ENCODE data around the gene ASRGL1. TPM values are rescaled to one million over a fixed set of nuclear protein-coding genes. Genes with fewer than 3 reads are reported as not detected.

The ASRGL1 gene
- total RNA-seq, 1 experiment from 2014 or later, result 22.6 TPM

- DNase-seq, result peak; percentile 75 to 88
- no peaks in the 10 kb centered on the region for H3K27me3 ChIP-seq
- H3K9me3 ChIP-seq (replicated peaks), result no peaks in the 10 kb centered on the region
- H3K4me1 ChIP-seq, result peaks cover 13% of the 10 kb centered on the region
- no peaks in the 10 kb centered on the region for H3K36me3 ChIP-seq
- peak overlapping the region; percentile 35 for H3K4me3 ChIP-seq
- no peak overlapping the region for H3K27ac ChIP-seq
These were observed 57.7 kb downstream of the ASRGL1 start for GRCh38 chr11:62394825-62395538.

DNA sequence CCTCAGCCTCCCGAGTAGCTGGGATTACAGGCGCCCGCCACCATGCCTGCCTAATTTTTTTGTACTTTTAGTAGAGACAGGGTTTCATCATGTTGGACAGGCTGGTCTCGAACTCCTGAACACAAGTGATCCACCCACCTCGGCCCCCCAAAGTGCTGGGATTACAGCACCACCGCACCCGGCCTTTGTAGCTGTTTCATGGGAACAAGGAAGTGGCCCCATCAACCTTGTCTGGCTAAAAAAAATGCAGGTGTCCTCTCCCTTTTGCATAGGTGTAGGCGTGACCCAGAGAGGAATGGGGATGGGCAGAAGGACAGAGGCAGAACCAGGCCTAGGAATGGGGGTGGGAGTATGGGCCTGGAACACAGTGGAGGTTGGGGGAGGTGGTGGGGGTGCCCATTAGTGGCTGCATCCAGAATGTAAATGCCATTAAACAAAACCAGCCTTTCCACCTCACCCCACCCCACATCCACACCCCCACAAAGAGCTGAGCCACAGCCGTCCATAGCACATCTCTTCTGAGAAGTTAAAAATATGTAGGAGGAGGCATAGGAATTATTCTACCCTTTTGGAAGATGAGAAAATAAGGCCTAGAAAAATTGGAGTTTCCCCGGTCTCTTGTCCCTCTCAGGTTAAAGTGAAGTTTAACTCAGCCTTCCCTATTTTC is 58.8 kb downstream of the ASRGL1 start:
- H3K9me3 ChIP-seq (replicated peaks), result no peaks in the 10 kb centered on the region
- H3K36me3 ChIP-seq, result no peaks in the 10 kb centered on the region
- peaks cover 21% of the 10 kb centered on the region for H3K4me1 ChIP-seq
- H3K27me3 ChIP-seq, result no peaks in the 10 kb centered on the region
- no peak overlapping the region for H3K4me3 ChIP-seq
- no peak for DNase-seq
- H3K27ac ChIP-seq, result no peak overlapping the region

- no peaks in the 10 kb centered on the region for H3K9me3 ChIP-seq (replicated peaks)
- H3K27ac ChIP-seq, result peak overlapping the region; percentile 53
- H3K36me3 ChIP-seq, result no peaks in the 10 kb centered on the region
- peak; percentile 81 to 82 for DNase-seq
- no peaks in the 10 kb centered on the region for H3K27me3 ChIP-seq
- no peak overlapping the region for H3K4me3 ChIP-seq
- H3K4me1 ChIP-seq, result peaks cover 25% of the 10 kb centered on the region
These were observed 61.1 kb downstream of the ASRGL1 start for GRCh38 chr11:62398011-62398994.

GRCh38 chr11:62399172-62399877 is 62.1 kb downstream of the ASRGL1 start:
- Histone ChIP-seq H3K4me3 (no peak overlapping the region), H3K36me3 (no peaks in the 10 kb centered on the region), H3K9me3 (replicated peaks) (no peaks in the 10 kb centered on the region), H3K27me3 (no peaks in the 10 kb centered on the region), H3K27ac (no peak overlapping the region), H3K4me1 (peaks cover 25% of the 10 kb centered on the region)
- DNase-seq, result no peak

DNA sequence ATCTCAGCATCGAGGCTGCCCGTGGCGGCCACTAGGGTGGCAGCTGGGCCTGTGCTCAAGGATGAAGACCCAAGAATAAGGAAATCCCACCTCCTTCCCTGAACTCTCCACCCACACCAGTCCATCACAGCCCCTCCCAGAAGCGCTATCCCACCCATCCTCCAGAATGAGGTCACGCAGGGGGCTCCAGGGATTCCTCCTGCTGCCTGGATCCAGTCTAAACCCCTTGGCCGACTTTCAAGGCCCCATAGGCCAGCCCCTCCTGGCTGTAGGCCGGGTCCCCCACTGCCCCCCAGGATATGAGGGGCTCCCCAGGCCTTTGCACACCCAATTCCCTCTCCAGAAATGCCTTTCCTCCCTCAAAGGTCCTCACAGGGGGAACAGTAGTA is 62.6 kb downstream of the ASRGL1 start:
- H3K27me3 ChIP-seq, result no peaks in the 10 kb centered on the region
- H3K27ac ChIP-seq, result no peak overlapping the region
- H3K36me3 ChIP-seq, result no peaks in the 10 kb centered on the region
- H3K4me1 ChIP-seq, result peaks cover 25% of the 10 kb centered on the region
- DNase-seq, result no peak
- H3K9me3 ChIP-seq (replicated peaks), result no peaks in the 10 kb centered on the region
- H3K4me3 ChIP-seq, result no peak overlapping the region

DNA sequence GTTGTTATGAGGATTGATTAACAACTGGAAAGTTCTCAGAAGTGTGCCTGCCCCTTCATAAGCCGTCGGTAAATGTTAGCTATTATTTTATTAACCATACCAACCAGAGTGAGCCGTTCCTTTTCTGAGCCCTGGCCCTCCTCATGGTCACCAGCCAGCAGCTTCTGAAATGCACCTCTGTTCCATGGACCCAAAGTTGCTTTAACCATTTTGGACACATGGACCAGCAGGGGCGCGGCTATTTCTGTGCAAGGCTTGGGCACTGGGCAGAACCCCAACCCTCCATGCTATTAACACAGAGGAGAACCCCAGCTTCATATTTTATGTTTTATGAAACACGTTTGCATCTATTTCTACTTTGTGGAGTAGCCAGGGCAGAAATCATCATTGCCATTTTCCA is 63.0 kb downstream of the ASRGL1 start:
- no peaks in the 10 kb centered on the region for H3K27me3 ChIP-seq
- peaks cover 25% of the 10 kb centered on the region for H3K4me1 ChIP-seq
- H3K4me3 ChIP-seq, result no peak overlapping the region
- no peaks in the 10 kb centered on the region for H3K36me3 ChIP-seq
- no peak for DNase-seq
- H3K9me3 ChIP-seq (replicated peaks), result no peaks in the 10 kb centered on the region
- H3K27ac ChIP-seq, result no peak overlapping the region

GRCh38 chr11:62400760-62401159 is 63.5 kb downstream of the ASRGL1 start:
- Histone ChIP-seq H3K27ac (no peak overlapping the region), H3K4me1 (peaks cover 25% of the 10 kb centered on the region), H3K9me3 (replicated peaks) (no peaks in the 10 kb centered on the region), H3K36me3 (no peaks in the 10 kb centered on the region), H3K4me3 (no peak overlapping the region), H3K27me3 (no peaks in the 10 kb centered on the region)
- DNase-seq, result peak; percentile 82 to 83

GRCh38 chr11:62401356-62401755 is 64.1 kb downstream of the ASRGL1 start:
- Histone ChIP-seq H3K27ac (no peak overlapping the region), H3K9me3 (replicated peaks) (no peaks in the 10 kb centered on the region)

GRCh38 chr11:62401811-62402210 is 64.6 kb downstream of the ASRGL1 start:
- no peaks in the 10 kb centered on the region for H3K9me3 ChIP-seq (replicated peaks)
- H3K4me3 ChIP-seq, result no peak overlapping the region
- H3K4me1 ChIP-seq, result peaks cover 25% of the 10 kb centered on the region
- DNase-seq, result no peak
- H3K27me3 ChIP-seq, result no peaks in the 10 kb centered on the region
- no peak overlapping the region for H3K27ac ChIP-seq
- no peaks in the 10 kb centered on the region for H3K36me3 ChIP-seq

More at GRCh38 chr11:62401356-62401755, 64.1 kb downstream of the ASRGL1 start:
- Histone ChIP-seq H3K4me1 (peaks cover 25% of the 10 kb centered on the region), H3K36me3 (no peaks in the 10 kb centered on the region), H3K4me3 (no peak overlapping the region), H3K27me3 (no peaks in the 10 kb centered on the region)
- no peak for DNase-seq

GRCh38 chr11:62402226-62402959 is 65.1 kb downstream of the ASRGL1 start:
- no peaks in the 10 kb centered on the region for H3K9me3 ChIP-seq (replicated peaks)
- H3K36me3 ChIP-seq, result no peaks in the 10 kb centered on the region
- H3K27ac ChIP-seq, result no peak overlapping the region
- peaks cover 25% of the 10 kb centered on the region for H3K4me1 ChIP-seq
- no peak overlapping the region for H3K4me3 ChIP-seq
- no peak for DNase-seq
- no peaks in the 10 kb centered on the region for H3K27me3 ChIP-seq

DNA sequence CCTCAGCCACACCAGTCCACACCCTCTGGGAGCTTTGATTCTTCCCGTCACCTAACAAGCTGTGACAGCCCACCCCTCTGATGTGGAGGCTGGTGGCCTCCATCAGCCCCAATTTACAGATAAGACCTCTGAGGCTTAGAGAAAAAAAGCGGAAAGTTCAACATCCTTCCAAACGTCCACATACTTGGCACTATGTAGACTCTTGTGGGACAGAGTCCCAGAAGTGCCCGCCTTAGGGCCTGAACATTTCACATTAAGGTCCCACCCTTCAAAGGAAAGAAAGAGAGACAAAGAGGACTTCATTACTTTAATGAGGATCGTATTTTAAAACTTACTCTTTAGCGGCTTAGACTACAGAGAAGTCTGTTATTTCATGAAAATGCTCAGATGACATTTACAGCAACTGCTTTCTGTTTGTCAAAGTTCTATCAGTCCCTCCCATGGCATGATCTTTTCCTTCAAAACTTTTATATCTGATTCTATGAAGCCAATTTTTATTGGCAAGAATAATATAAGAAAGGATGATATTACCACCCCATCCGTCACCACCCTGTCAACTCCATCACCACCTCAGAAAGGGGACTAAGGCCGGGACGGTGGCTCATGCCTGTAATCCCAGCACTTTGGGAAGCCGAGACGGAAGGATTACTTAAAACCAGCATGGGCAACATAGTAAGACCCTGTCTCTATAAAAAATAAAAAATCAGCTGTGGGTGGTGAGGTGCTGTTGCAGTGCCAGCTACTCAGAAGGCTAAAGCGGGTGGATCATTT is 65.9 kb downstream of the ASRGL1 start:
- DNase-seq, result no peak
- H3K9me3 ChIP-seq (replicated peaks), result no peaks in the 10 kb centered on the region
- no peak overlapping the region for H3K27ac ChIP-seq
- peaks cover 25% of the 10 kb centered on the region for H3K4me1 ChIP-seq
- no peaks in the 10 kb centered on the region for H3K36me3 ChIP-seq
- no peaks in the 10 kb centered on the region for H3K27me3 ChIP-seq
- H3K4me3 ChIP-seq, result no peak overlapping the region

GRCh38 chr11:62404435-62404834 is 67.2 kb downstream of the ASRGL1 start:
- Histone ChIP-seq H3K4me1 (peaks cover 13% of the 10 kb centered on the region; the same call in 1 of the 2 replicates), H3K9me3 (replicated peaks) (no peaks in the 10 kb centered on the region), H3K4me3 (no peak overlapping the region), H3K27me3 (no peaks in the 10 kb centered on the region), H3K27ac (no peak overlapping the region), H3K36me3 (no peaks in the 10 kb centered on the region)
- DNase-seq, result no peak

DNA sequence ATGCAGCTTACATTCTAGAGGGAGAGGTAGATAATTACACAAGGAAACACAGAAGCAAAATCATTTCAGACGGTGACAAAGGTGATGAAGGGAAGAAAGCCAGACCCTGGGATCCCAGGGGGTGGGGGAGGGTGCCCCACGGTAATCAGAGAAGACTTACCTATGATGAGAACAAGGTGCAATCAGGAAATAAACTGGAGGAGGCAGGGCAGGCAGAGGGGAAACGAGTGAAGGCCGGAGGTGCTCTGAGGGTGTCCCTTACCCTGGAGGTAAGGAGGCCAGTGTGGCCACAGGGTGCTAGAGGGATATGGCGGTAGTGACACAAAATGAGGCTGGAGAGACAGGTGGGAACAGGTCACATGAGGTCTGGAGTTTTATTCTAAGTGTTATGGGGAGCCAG is 67.7 kb downstream of the ASRGL1 start:
- no peak for DNase-seq
- Histone ChIP-seq H3K4me3 (no peak overlapping the region), H3K27ac (no peak overlapping the region), H3K4me1 (peaks cover 13% of the 10 kb centered on the region; the same call in 1 of the 2 replicates), H3K36me3 (no peaks in the 10 kb centered on the region), H3K9me3 (replicated peaks) (no peaks in the 10 kb centered on the region), H3K27me3 (no peaks in the 10 kb centered on the region)
